Stomach smooth muscle (tissue), 2 donors: ENCODE data around the gene KLHL29.
A peak's percentile ranks its signal among the peaks of the same experiment; 100 is the strongest.

Experiments
- H3K27ac ChIP-seq: one replicate; pipeline ENCODE4 v1.7.0; 2013; ENCODE audit warnings: mild to moderate bottlenecking, low read length, inconsistent platforms
- H3K27me3 ChIP-seq, 2 donors: one replicate each; pipeline ENCODE4 v1.7.0; 2013; ENCODE audit warnings: low read length in 2 of 2; ENCODE audit not compliant: insufficient read depth in 2 of 2, control insufficient read depth in 1 of 2
- H3K36me3 ChIP-seq, 2 donors: one replicate each; pipeline ENCODE4 v1.7.0; 2013; ENCODE audit warnings: low read length in 2 of 2; ENCODE audit not compliant: control insufficient read depth in 2 of 2, insufficient read depth in 2 of 2
- H3K4me1 ChIP-seq: one replicate; pipeline ENCODE4 v1.7.0; 2013; ENCODE audit warnings: low read length; ENCODE audit not compliant: control insufficient read depth, insufficient read depth
- H3K4me3 ChIP-seq, 2 donors: one replicate each; pipeline ENCODE4 v1.7.0; 2013; ENCODE audit warnings: low read length in 2 of 2
- H3K9ac ChIP-seq, 2 donors: one replicate each; pipeline ENCODE4 v1.7.0; 2013; ENCODE audit warnings: low read length in 2 of 2, mild to moderate bottlenecking in 1 of 2
- H3K9me3 ChIP-seq, 2 donors: one replicate each; pipeline ENCODE4 v1.7.0; 2013; ENCODE audit warnings: low read length in 2 of 2; ENCODE audit not compliant: control insufficient read depth in 2 of 2
- donor health status: healthy.
- donor health status: Pancreatic carcinoma.

KLHL29 gene

DNA sequence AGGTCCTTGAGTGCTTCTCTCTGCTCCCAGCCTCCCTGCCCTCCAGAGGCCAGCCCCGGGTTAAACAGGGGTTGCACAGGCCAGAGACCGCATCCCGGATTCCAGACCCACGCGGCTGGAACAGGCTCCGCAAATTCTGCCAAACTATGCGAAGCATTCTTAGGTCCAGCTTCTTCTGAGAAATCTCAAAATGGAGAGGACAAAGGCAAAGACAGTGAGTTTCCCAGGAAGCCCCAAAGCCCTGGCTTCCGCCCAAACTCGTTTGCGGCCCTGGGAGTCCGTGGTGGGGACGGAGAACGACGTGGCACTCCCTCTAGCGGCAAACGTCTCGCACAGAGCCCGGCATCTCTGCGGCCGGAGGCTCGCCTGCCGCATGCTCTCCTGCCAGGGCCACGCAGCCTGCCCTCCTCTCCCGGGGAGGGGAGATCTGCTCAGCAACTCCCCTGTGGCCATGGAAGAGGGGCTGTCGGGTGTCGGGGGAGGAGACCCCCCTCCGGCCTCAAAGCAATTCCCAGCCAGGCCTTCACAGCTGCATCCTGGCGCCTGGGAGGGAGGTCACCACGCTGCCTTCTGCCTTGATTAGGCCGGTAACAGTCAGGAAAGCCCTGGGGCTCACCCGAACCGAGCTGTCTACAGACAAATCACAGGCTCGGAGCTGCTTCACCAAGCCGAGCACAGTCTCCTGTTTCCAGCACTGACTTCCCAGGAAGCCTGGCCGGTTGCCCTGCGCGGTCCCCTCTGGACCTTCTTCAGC lies 33.4 kb upstream of the KLHL29 start:
- Histone ChIP-seq H3K27me3 (no peaks in the 10 kb centered on the region), H3K9ac (peak overlapping the region in 1 of 2 donors; percentile 36), H3K36me3 (no peaks in the 10 kb centered on the region), H3K27ac (peak overlapping the region; percentile 49), H3K9me3 (no peaks in the 10 kb centered on the region), H3K4me1 (peaks cover 13% of the 10 kb centered on the region), H3K4me3 (peak overlapping the region; percentile 15 to 54)

DNA sequence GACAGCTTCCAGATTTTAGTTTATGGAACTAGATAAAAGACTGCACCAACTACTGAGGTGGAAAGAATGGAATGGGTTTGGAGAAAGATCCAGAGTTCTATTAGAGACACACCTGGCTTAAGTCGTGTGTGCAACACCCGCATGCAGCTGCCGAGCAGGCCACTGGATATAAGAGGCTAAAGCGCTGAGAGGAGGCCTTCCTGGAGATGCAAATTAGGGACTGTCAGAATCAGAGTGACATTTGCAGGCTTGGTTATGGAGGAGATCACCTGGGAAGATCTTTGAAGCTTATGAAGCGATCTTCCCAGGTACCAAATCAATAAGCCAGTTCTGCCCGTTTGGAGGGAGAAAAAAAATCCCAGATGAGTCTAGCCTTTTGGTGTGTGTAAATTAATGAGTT lies 30.4 kb upstream of the KLHL29 start:
- no peak overlapping the region for H3K4me3 ChIP-seq
- no peak overlapping the region for H3K9ac ChIP-seq
- peaks cover 0 to 2% of the 10 kb centered on the region in 2 donors for H3K27me3 ChIP-seq
- H3K36me3 ChIP-seq = no peaks in the 10 kb centered on the region
- peaks cover 13% of the 10 kb centered on the region for H3K4me1 ChIP-seq
- no peak overlapping the region for H3K27ac ChIP-seq
- H3K9me3 ChIP-seq = no peaks in the 10 kb centered on the region

DNA sequence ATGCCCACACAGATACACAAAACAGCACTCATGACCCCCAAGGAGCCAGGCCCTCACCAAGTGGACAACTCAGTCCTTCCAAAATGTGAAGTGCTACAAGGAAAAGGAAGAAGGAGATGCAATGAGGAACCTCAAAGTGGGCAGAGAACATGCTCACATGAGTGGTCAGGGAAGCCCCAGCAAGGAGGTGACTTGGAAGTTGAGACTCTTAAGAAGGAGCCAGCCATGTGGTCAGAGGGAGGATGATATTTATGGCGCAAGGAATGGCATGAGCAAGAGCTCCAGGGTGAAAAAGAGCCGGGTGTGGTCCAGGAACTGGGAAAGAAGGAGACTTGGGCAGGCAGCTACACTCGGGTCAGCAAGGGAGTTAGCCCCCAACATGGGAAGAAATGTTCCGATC lies 30.0 kb upstream of the KLHL29 start:
- H3K9me3 ChIP-seq = no peaks in the 10 kb centered on the region
- peaks cover 0 to 2% of the 10 kb centered on the region in 2 donors for H3K27me3 ChIP-seq

DNA sequence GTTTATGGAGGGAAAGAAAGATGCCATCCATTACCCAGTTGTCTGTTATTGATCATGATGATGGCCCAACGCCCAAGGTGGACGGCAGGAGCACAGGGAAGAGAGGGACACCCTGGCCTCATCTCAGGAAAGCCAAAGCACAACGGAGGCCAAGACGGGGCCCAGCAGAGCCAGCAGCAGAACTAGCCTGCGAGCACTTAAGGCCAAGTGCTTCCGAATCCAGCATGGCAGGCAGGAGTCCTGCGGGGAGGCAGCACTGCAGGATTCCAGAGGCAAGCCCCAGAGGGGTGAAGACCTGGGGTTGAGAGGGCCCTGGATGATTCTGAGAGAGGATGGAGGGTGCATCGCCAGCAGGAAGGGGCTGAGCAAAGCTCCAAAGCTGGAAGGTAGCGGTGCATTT lies 28.3 kb upstream of the KLHL29 start:
- no peak overlapping the region for H3K27ac ChIP-seq
- peaks cover 3% of the 10 kb centered on the region for H3K4me1 ChIP-seq
- no peaks in the 10 kb centered on the region for H3K36me3 ChIP-seq
- H3K4me3 ChIP-seq = no peak overlapping the region
- no peak overlapping the region for H3K9ac ChIP-seq
- no peaks in the 10 kb centered on the region for H3K9me3 ChIP-seq
- H3K27me3 ChIP-seq = peaks cover 0 to 2% of the 10 kb centered on the region in 2 donors

More for the DNA sequence above, 30.0 kb upstream of the KLHL29 start:
- no peak overlapping the region for H3K27ac ChIP-seq
- no peaks in the 10 kb centered on the region for H3K36me3 ChIP-seq
- no peak overlapping the region for H3K9ac ChIP-seq
- no peak overlapping the region for H3K4me3 ChIP-seq
- H3K4me1 ChIP-seq = peaks cover 13% of the 10 kb centered on the region

DNA sequence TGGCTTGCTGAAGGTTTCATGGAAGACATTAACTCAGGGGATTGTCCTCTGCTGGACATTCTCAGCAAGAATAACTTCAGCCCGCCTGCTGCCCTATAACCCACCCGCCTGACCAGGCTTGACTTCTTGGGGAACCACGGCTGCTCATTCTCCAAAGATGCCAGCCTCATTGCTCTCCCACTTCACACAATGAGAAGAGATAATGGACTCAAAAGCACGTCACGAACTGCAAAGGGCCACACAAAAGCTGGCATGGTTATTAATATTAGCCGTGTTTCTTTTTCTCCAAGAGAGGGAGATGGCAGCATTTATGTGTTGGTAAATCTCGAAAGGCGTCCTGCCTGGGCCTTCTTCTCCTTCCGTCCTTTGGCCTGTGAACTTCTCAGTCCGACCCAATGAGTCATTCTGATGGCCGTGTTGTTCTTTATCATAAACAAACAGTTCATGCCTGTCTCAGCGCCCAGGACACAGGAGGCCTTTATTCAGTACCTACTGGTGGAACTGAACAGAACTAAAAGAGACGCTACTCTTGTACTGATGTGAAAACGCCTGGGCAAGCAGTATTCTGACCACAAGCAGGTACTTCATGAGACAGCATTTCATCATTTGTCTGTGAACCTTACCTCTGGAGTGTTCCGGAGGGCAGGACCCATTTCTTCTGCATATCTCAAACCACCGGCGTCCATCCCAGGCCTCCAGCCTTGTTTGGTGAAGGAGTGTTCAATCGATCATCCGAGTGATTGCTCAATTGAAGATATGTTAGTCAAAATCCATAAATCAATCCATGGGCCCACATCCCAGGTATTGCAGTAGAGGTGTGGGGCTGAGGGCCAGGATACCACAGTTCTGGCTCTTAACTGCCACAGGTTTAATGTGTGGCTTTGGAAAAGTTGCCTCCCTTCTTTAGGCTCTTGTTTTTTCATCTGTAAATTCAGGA lies 25.1 kb upstream of the KLHL29 start:
- Histone ChIP-seq H3K4me1 (no peaks in the 10 kb centered on the region), H3K4me3 (no peak overlapping the region), H3K27me3 (peaks cover 0 to 2% of the 10 kb centered on the region in 2 donors), H3K9ac (no peak overlapping the region), H3K9me3 (no peaks in the 10 kb centered on the region), H3K27ac (no peak overlapping the region), H3K36me3 (no peaks in the 10 kb centered on the region)

DNA sequence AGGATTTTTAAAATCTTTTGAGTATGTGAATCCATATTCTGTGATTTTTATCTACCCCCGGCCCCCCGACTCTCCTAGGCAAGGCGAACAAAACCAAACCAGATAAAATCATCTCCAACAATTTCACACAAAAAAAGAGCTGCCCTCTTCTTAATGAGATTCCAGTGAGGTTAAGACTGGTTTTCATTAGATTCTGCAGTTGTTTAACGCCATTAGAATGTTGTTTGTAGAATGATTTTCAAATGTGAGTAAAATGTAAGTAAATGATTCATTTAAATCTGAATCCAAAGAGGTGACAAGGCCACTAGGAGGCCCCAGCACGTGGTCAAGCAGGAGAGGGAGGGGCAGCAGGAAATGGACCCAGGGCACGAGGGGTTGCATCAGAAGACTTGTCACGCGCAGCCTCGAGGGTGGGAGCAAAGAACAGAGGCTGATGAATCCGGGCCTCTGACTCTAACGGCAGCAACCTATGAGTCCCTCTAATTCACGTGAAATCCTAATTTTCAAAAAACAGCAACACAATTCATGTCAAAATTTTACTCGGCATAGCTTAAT lies 24.3 kb upstream of the KLHL29 start:
- no peak overlapping the region for H3K4me3 ChIP-seq
- peaks cover 0 to 2% of the 10 kb centered on the region in 2 donors for H3K27me3 ChIP-seq
- no peaks in the 10 kb centered on the region for H3K4me1 ChIP-seq
- no peaks in the 10 kb centered on the region for H3K36me3 ChIP-seq
- no peaks in the 10 kb centered on the region for H3K9me3 ChIP-seq
- H3K27ac ChIP-seq = no peak overlapping the region
- no peak overlapping the region for H3K9ac ChIP-seq

DNA sequence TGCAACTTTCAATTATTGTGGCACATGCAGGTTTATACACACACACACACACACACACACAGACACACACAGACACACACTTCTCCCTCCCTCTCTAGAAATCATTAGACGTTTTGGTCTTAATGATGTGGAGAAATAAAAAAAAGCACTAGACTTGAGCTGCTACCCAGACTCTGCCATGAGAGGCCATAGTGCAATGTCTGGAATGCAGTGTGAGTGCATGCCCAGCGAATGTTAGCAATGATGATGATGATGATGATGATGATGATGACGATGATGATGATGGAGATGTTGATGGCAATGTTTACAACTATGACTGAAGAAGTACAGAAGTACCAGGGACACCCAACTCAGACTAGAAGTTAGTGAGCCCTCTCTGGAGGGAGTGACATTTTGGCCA lies 23.8 kb upstream of the KLHL29 start:
- peaks cover 0 to 2% of the 10 kb centered on the region in 2 donors for H3K27me3 ChIP-seq

DNA sequence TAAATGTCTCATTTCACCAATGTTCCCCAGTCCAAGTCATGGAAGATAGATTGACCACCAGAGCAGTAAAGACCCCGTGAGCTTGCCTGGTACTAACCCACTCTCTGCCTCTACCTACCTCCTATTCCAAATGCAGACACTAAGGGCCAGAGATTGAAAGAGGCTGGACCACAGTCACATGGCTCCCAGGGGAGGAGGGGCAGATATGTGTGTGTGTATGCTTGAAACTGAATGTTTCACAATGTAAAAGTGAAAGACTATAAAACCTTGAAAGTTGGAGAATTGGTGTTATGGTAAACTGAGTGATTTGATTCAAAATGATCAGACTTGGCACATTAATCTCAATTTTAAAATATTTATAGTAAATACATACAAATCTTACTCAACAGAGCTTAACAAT lies 21.7 kb upstream of the KLHL29 start:
- H3K9ac ChIP-seq = no peak overlapping the region
- no peak overlapping the region for H3K4me3 ChIP-seq
- no peaks in the 10 kb centered on the region for H3K27me3 ChIP-seq
- H3K27ac ChIP-seq = no peak overlapping the region
- no peaks in the 10 kb centered on the region for H3K4me1 ChIP-seq
- H3K36me3 ChIP-seq = no peaks in the 10 kb centered on the region
- no peaks in the 10 kb centered on the region for H3K9me3 ChIP-seq

More for the DNA sequence above, 23.8 kb upstream of the KLHL29 start:
- Histone ChIP-seq H3K36me3 (no peaks in the 10 kb centered on the region), H3K4me1 (no peaks in the 10 kb centered on the region), H3K27ac (no peak overlapping the region), H3K9me3 (no peaks in the 10 kb centered on the region), H3K4me3 (no peak overlapping the region), H3K9ac (no peak overlapping the region)

DNA sequence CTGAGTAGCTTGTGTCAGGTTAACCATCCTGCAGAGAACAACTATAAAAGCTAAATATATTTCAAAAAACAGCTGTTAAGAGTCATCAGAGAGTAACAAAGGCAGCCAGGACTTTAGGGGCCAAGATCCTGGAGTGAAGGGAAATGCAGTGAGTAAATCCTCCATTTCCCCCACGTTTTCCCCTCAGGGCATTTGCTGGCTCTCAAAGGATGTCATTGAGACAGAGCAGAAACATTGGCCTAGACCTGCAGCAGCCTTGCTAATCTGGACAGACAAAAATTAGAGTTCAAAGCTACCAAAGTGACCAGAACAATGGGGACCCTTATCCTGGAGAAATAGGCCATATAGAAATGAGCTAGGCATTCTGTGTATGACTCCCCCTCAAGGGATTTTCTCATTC lies 21.1 kb upstream of the KLHL29 start:
- H3K36me3 ChIP-seq = no peaks in the 10 kb centered on the region
- H3K4me3 ChIP-seq = no peak overlapping the region
- H3K4me1 ChIP-seq = no peaks in the 10 kb centered on the region
- H3K27me3 ChIP-seq = no peaks in the 10 kb centered on the region
- no peaks in the 10 kb centered on the region for H3K9me3 ChIP-seq
- no peak overlapping the region for H3K9ac ChIP-seq
- no peak overlapping the region for H3K27ac ChIP-seq

DNA sequence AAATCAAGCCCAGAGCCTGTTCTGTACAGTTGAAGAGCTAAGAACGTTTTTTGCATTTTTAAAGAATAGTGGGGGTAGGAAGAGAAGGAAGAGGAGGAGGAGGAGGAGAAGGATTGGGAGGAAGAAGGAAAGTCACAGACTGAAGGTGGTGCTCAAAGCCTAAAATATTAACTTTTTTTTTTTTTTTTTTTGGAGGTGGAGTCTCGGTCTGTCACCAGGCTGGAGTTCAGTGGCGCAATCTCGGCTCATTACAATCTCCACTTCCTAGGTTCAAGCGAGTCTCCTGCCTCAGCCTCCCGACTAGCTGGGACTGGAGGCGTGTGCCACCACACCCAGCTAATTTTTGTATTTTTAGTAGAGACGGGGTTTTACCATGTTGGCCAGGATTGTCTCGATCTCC lies 18.3 kb upstream of the KLHL29 start:
- Histone ChIP-seq H3K9me3 (no peaks in the 10 kb centered on the region), H3K4me3 (no peak overlapping the region), H3K27ac (no peak overlapping the region), H3K27me3 (no peaks in the 10 kb centered on the region), H3K36me3 (no peaks in the 10 kb centered on the region), H3K4me1 (no peaks in the 10 kb centered on the region), H3K9ac (no peak overlapping the region)
